Suppressor macrophage treated with lipopolysaccharide for 1 hour (primary cell): ENCODE results near the gene RNF5.
"Not testable (repeated sequence)": the region's sequence is repeated elsewhere in the genome, so short reads cannot be mapped to it uniquely, and the experiment has no call there.

Experiments used
- DNase-seq, 3 donors: peaks; one replicate each; pipeline ENCODE4 v3.0.0-alpha.2; 2020 to 2022

RNF5 gene

GRCh38 chr6:32177788-32178546 is at the start of gene RNF5:
RNF5 (plus strand) TSS chr6:32178405; CDS start chr6:32178512, 107 bp downstream.
- peak; percentile 98 to 100 (median 99) for DNase-seq

- DNase-seq, result no peak
Measured at GRCh38 chr6:32128751-32129296, 49.4 kb upstream of the RNF5 start.

- no peak for DNase-seq
Measured at GRCh38 chr6:32129297-32130088, 48.7 kb upstream of the RNF5 start.

- no peak for DNase-seq
Measured at GRCh38 chr6:32131439-32131948, 46.7 kb upstream of the RNF5 start.

GRCh38 chr6:32132110-32132509 is 46.1 kb upstream of the RNF5 start:
- DNase-seq, result no peak

DNA sequence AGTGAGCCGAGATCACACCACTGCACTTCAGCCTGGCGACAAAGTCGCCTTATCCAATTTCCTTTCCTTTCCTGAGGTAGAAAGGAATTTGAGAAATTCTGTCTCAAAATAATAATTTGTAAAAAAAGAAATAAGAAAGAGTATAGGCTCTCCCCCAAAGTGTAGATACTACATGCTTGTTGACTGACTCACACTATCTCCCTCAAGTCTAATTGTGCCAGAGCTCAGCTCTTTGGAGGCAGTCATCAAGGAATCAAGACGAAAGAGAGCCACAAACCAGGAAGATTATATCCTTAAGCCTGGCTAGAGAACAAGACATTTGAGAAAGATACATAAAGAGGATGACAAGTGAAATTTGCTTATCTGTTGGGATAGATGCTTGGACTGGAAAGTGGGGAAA is 44.4 kb upstream of the RNF5 start:
- no peak for DNase-seq

GRCh38 chr6:32137454-32137853 is 40.8 kb upstream of the RNF5 start:
- DNase-seq, result no peak

- no peak for DNase-seq
Measured at GRCh38 chr6:32139590-32139989, 38.6 kb upstream of the RNF5 start.

GRCh38 chr6:32140420-32141046 is 37.7 kb upstream of the RNF5 start:
- DNase-seq, result no peak

GRCh38 chr6:32144238-32144637 is 34.0 kb upstream of the RNF5 start:
- DNase-seq, result not testable (repeated sequence)

GRCh38 chr6:32146287-32146686 is 31.9 kb upstream of the RNF5 start:
- no peak for DNase-seq

GRCh38 chr6:32146687-32147086 is 31.5 kb upstream of the RNF5 start:
- DNase-seq, result no peak

DNA sequence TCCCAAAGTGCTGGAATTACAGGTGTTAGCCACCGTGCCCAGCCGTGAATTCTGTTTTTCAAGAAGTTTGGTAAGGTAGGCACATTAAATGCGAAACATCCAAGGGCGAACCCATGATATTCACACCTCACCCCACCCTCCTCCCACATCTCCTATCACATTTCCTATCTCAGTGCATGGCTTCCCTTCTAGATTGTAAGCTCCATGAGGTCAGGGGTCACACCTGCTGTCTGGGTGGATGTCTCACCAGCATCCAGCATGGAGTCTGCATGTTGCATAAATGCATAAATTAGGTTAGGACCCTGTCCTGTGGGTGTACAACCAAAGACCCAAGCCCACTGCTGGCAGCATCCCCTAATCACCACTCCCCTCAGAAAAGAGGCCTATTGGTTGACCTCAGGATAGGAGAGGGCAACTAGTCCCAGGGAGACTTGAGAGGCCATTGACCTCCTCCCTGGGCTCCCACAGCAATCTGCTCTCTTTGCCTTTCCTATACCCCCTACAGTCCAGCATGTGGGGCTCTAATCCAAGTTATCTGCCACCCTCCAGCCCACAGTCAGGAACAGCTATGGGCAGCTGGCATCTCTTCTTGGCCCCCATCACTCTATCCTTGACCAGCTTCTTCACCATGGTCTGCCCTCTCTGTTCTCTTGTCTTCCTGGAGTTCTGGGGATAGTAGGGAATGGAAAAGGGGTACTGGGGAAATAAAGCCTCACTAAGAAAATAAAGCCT is 30.6 kb upstream of the RNF5 start:
- DNase-seq, result peak in 1 of 3 donors; percentile 19

DNA sequence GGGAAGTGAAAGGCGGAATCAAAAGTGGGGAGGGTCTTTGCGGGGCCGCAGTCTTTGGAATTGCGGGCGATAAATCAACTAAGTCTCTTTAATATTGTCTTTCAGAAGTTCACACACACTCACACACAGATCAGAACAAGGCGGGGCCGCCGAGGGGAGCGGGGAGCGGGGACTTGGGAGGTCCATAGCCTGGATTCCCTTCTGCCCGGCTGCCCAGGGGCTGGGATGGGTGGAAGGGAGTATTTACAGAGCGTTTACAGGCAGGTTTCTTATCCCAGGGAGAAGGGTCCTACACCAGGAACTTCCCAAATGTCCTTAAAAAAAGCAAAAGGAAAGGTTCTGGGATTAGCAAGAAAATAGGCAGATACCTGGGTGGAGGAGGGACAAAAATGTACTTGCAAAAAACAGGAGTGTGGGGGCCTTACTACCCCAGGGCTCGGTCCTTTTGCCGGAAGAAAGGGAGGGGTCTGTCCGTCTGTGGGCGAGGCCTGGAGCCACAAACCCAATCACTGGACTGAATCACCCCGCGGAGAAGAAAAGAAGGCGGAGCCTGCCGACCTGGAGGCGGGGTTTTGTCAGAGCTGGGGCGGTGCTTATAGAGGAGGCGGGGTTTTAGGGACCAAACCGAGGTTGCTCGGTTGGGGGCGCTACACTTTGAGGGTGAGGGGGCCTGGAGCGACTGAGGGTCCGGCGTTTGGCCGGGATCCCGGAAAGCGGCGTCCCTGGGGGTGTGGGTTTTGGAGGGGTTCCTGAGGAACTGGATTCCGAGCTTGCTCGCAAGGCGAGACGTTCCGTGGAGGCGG is 29.7 kb upstream of the RNF5 start:
- DNase-seq, result peak; percentile 85 to 89 (median 87)

DNA sequence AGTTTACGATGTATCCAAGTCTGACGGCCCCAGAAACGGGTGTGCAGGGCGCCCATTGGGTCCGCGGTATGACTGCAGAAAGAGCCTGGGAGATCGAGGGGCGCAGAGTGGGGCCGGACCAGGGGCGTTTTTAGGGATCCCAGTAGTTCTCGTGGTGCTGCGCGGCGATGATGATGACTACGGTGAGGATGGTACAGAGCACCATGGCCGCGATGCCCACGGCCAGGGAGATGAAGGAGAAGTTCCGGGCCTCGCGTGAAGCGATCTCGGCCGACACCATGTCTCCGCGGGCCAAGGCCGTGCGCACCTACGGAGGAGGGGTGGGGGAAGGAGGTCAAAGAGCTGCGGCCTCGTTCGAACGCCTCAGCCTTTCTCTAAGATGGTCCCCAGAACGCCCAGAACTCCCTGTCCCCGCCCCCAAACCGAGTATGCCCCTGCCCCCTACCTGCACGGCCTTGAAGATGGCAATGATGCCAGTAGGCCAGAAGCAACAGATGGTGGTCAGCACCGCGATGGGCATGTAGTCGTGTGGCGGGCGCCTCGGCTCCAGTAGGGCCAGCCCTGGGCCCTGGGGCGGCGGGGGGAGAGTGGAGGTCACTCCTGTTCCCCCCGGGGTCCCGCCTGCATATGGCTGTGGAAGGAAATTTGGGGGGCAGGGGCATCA is 29.0 kb upstream of the RNF5 start:
- no peak for DNase-seq

DNA sequence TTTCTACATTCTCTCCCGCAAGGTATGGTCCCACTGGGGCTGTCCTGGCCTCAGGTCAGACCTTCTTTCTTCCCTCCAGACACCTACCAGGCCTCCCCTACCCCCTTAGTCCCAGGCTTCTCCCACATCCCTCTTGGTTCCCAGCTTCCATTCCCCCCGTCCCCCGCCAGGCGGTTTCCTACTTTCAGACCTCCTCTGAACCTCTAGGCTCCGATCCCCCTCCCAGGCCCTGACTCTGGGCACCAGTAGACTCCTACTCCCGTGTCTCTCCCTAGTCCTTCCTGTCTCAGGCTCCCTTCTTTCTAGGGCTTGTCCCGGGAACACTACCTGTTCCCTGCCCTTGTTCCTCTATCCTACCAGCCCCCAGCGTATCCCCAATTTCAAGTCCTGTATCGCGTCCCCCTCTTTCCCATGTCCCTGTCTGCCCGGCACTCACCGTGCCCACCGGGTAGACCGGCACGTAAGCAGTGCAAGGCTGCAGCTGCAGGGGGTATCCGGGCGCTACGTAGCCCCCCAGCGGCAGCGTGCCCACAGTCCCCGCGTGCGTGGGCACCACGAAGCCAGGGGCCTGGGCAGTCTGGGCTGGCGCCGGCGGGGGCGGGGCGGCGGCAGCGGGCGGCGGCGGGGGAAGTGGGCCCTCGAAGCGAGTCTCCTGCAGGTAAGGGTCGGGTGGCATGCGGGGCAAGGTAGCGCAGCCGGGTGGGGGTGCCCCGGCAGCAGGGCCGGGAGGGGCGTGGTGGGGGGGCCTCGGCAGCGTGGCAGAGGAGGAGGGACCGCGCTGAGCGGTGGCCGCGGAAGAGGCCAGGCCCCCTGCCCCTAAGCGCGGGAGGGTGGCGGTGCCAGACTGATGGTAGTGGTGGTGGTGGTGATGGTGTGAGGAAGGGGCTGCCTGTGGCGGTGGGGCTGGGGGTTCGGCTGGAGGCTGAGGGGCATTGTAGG is 28.0 kb upstream of the RNF5 start:
- DNase-seq, result no peak

GRCh38 chr6:32151181-32151862 is 26.9 kb upstream of the RNF5 start:
- no peak for DNase-seq

DNA sequence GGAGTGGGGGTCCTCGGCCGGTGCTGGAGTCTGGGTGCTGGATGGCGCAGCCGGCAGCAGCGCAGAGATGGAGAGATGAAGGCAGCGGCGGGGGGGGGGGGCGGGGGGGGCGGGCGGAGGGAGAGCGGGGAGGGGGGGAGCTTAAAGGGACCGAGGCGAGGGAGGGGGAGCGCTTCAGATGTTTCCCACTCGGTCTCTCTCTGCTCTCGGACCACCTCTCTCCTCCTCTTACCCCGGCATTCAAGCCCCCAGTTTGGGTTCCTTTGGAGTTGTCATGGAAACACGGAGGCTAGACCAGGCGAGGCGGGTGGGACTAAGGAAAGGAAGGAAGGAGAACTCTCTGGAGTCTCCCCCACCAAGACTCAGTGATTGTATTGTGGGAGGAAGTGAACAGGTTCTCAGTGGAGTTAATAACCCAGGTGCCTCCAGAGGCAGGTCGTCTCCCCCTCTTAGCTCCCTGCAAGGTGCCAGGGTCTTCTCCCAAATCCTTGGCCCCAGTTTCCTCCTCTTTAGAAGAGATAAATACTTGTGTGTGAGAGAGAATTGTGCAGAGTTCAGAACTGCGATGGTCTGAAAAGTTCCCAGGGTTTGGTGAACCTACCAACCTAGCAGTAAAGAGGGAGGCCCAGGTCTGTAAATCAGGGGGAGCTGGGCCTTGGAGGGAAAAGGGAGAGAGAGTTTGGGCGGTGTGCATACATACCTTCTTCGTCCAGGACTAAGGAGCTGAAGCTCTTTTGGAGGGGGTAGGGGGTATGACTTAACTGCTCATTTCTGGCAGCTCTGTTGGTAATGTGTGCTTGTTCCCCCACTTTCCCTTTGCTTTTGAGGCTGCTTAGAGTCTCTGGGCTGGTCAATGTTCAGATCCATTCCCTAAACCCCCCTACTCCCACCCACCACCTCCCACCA is 26.1 kb upstream of the RNF5 start, which contains the start of gene PRRT1:
Gene PRRT1 (minus strand): TSS at position 77 of the 906 bp plus-strand sequence. CDS start 112 bp downstream, outside the sequence.
- DNase-seq, result no peak
